Suppressor macrophage treated with lipopolysaccharide for 1 hour (primary cell): ENCODE measurements around the gene SCYGR1.

Experiments
- DNase-seq, 3 donors: peaks; one replicate each; pipeline ENCODE4 v3.0.0-alpha.2; 2020 to 2022

Gene SCYGR1

DNA sequence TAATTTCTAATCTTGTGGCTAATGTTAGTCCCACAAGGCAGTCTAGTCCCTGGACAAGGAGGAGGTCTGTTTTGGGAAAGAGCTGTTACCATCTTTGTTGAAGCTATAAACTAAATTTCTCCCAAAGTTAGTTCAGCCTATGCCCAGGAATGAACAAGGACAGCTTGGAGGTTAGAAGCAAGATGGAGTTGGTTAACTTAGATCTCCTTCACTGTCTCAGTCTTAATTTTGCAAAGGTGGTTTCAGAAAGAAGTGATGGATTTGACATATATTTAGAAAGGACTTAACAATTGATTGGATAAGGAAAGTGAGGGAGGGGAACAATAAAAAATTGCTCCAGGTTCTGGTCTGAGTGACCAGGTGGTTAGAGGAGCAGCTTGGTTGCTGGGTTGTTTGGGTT, 14.6 kb upstream of the SCYGR1 start:
- no peak for DNase-seq

DNA sequence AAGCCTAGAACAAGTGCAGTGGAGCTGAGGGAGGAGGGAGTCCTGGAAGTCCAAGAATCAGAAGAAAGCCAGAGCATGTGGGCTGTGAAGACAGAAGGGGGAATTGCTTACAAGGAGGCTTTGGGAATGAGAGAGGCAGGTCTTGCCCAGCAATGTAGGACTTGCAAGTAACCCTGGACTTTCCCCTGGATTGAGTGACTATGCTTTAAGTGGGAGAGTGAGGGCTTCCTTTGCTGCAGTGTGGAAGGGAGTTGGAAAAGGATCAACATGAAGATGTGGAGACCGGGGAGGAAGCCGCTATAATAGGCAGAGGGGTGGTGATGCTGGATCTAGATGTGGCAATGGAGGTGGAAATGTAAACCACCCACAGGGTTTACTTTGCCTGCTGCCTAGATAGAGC, 13.8 kb upstream of the SCYGR1 start:
- peak; percentile 39 to 63 (median 56) for DNase-seq

DNA sequence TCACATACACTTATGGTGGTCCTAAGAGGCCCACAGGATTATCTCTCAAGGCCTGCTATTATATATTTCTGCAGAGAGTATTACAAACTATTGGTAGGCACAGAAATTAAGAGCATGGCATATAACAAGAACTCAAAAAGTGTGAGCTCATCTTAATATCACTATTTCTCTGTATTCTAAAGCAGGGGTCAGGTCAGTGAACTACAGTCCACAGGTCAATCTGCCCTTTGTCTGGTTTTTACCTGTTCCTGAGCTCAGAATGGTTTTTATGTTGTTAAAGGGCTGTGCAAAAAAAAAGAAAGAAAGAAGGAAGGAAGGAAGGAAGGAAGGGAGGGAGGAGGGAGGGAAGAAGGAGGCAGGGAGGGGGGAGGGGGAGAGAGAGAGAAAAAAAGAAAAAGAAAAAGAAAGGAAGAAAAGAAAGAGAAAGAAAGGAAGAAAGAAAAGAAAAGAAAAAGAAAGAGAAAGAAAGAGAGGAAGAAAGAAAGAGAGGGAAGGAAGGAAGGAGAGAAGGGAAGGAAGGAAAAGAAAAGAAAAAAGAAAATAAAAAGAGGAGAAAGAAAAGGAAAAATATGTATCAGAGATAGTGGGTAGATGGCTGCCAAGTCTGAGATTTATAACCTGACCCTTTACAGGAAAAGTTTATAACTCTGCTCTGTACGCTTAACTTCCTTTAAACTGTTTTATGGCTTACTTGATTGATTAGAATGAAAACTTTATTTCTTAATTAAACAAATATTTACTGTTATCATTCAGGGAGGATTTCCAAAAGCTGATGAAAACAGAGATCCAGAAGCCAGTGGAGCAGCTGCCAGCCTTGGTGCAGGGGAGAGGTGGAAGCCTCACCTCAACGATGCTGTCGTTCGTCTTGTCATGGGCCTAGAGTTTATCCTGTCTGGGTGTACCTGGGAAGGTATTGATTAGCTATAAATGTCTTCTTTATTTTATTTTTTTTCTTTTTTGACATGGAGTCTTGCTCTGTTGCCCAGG, 11.2 kb upstream of the SCYGR1 start:
- no peak for DNase-seq

DNA sequence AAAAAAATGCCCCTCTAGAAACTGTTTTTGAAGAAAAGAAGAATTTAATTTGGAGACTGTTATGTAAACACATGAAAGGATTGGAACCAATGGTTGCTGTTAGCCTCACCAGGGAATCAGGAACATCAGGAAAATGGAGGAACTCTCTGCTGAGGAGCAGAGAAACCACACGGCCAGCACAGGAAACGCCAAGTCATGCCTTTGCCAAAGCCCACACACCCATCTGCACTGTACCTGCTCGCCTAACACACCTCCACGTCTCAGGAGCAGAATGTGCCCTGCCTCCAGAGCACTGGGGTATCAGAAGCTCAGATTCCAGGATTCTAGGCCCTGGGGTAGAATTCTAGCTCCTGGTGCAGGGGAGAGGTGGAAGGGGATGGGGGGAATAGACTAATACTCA, 9.8 kb upstream of the SCYGR1 start:
- no peak for DNase-seq

DNA sequence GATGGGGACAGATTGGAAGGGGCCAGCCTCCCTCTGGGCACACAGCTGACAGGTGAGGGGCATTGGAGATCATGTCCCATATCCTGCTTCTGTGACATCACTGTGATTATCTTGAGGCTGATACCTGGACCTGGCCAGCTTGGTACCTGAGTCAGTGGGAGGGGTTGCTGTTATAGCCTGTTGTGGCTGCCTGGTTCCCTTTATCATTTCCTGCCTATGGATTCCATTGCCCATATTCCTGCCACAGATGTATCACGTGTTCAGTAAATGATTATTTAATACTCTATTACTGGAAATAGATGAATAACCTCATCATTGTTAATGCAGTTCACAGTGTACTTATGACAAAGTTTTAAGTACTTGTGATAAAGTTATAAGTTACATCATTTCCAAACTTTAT, 7.8 kb upstream of the SCYGR1 start:
- no peak for DNase-seq

DNA sequence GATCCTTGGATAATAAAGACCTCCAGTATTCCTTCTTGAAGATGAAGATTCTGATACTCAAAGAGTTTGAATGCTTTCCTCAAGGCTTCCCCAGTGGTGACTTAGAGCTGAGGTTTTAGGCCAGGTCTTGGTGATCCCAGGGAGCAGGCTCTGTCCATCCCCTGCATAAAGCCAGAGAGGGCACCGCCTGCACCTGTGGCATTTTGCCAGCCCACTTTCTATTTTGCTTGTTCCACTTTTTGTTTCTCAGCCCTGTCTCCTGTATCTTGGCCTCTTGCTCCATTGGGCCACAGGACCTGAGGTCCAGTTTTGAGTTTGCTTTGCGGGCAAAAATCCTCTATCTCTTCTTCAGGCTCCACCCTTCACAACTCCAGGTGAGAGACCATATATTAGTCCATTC, 6.7 kb upstream of the SCYGR1 start:
- no peak for DNase-seq

DNA sequence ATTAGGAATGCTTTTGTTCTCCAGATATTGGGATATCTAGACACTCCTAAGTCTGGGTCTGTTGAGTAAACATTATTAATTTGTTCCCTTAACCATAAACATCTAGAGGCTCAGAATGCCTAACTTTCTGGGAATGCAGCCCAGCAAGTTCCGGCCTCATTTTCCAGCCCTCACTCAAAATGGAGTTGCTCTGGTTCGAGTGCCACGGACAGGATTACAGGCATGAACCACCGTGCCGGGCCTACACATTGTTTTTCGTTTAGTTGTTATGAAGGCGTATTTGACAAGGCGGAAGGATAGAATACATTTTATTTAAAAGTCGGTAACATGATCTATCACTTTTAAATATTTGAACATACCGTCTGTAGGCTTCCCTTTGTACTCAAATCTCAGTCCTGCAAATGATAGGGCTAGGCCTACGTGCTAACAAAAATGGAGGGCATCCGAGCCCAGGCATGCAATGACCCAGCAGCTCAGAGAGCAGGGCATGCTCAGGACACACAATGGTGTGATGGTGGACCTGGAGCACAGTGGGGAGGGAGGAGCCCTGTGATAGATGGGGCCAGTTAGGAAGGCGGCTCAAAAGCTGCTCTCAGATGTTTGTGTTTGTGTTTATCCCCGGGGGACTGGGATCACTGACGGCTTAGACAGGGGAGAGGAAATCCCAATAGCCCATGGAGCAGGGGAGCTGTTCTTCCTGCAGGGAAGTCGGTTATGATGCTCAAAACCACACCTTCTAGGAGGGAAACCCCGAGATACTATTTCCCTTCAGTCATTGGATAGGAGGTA, 2.9 kb upstream of the SCYGR1 start:
- no peak for DNase-seq

DNA sequence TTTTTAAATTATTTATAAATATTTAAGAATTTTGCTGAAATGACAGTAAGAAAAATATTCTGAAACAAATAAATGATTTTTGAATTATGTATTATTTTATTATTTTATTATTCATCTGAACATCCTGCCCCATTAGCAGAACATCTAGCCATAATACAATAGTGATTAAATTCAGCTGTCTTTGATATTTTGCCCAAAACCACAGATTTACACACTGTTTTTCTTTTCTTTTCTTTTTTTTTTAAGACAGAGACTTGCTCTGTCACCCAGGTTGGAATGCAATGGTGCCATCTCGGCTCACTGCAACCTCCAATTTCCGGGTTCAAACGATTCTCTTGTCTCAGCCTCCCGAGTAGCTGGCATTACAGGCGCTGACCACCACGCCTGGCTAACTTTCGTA, 1.9 kb upstream of the SCYGR1 start:
- DNase-seq = no peak

DNA sequence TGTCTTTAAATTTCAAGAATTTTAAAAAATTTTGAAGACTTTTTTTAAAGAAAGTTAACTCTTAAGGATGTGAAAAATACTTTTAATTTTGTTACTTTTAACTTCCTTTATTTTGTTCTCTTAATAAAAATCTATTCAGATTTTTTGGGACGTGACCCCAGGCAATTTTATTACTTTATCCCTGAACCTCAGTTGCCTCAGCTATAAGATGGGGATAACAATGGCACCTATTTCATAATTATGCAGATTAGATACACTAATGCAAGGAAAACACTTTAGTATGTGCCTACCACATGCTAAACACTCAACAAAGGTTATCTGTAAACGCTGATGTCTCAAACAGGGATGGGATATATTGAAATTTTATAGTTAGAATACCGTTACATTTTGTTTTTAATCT, 1.5 kb upstream of the SCYGR1 start:
- no peak for DNase-seq

DNA sequence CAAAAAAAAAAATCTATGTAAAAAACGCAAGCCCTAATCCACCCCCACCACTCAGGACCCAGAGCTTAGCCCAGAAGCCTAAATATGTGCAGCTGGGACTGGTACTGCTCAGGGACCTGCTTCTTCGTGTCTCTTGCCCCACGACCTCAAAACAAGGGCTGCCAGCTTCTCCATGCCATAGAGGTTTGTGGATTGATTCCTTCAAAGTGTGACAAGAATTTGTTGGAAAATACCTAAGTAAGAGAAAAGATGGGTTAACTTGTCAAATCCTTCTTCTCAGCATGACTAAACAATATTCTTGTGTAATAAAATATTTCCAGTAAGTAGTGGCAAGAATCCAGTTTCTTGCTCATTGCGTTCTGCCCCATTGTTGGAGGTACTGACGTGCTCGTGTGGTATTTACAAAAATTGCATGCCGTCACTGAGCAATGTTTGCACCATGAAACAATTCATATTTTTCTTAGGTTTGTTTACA, 825 bp upstream of the SCYGR1 start:
- peak; percentile 38 to 72 (median 68) for DNase-seq

DNA sequence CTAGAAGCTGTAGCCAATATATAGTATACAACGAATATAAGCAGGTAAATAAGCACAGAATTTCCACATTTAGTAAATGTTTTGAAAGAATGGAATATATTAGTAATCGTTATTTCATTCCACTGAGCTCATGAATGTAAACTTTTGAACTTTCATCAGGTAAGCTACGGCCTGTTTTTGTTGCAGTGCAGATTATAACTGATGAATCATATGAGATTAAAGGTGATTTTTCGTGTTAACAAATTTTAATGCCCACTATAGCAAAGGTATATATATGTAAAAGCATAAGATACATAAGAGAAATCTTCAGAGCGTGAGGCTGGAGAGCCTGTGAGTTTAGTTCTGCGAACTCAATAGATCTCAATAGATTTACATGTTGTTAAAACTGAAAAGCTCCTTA, 1.1 kb downstream of the SCYGR1 start:
- no peak for DNase-seq

DNA sequence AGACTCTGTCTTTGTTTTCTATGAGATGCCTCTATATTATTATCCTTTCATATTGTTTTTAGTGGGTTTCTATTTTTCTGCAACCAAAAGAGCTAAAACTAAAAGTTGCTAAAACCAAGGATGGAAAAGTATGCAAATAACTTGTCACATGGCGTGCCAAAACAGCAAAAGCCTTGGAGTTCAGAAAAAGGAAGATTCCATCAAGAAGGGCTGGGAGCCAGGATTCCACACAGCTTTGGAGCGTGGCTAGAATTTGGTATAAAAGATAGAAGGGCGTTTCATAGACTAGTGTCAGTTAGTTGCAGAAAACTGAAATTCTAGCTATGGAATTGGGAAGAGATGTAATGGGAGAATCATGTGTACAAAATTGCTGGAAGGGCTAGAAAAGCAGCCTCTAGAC, 4.1 kb downstream of the SCYGR1 start:
- no peak for DNase-seq

DNA sequence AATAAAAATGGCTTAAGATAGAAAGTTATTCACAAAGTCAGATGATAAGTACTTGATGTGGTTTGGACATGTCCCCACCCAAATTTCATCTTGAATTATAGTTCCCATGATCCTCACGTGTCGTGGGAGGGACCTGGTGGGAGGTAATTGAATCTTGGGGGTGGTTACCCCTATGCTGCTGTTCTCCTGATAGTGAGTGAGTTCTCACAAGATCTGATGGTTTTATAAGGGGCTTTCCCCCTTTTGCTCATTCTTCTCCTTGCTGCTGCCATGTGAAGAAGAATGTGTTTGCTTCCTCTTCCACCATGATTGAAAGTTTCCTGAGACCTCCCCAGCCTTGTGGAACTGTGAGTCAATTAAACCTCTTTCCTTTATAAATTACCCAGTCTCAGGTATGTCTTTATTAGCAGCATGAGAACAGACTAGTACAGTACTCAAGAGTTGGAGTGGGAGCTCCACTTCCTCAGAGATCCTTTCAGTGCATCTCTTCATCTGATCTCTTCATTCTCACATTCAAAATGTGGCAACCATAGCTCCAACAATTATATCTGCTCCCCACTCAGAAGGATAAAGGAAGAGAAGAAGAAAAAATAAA, 5.4 kb downstream of the SCYGR1 start:
- peak; percentile 51 to 61 (median 60) for DNase-seq

DNA sequence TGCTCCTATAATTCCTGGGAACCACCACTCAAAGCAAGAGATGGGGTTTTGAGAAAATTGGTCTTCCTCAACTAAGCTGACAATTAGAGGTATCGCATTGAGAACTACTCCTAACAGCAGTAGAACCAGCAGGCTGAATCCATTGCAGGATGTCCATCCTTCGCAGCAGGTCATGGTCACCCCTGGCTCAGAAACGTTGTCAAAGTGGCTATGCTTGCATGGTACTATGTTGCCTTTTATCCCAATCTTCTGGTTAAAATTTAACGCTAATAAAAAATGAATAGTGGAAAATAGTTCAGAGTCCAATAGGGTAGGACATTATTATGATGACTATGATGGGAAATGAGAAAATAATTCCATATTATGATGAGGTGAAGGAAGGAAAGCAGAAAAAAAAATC, 8.7 kb downstream of the SCYGR1 start, which contains the start of gene TM4SF20:
Gene TM4SF20, minus strand, starts transcription at position 212 of the 400 bp plus-strand sequence. Its CDS starts 38 bp downstream, at position 174.
- no peak for DNase-seq

DNA sequence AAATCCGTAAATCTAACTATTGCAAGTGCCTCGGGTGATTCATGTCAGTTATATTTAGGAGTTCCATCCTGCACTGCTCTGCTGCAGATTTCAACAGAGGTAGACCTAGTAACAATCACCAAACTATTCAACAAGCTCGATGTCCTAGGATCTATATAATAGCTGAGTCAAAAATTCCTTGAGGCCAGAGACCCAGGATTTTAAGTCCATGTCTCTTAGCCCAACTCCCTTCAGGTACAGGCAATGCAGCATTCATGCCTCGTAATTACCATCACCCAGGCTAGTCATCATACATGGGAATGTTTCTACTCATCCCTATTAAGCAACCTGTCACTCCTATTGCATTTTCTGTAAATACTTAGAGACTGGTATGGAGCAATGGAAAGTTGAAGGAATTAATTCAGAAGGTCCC, 9.4 kb downstream of the SCYGR1 start:
- no peak for DNase-seq

DNA sequence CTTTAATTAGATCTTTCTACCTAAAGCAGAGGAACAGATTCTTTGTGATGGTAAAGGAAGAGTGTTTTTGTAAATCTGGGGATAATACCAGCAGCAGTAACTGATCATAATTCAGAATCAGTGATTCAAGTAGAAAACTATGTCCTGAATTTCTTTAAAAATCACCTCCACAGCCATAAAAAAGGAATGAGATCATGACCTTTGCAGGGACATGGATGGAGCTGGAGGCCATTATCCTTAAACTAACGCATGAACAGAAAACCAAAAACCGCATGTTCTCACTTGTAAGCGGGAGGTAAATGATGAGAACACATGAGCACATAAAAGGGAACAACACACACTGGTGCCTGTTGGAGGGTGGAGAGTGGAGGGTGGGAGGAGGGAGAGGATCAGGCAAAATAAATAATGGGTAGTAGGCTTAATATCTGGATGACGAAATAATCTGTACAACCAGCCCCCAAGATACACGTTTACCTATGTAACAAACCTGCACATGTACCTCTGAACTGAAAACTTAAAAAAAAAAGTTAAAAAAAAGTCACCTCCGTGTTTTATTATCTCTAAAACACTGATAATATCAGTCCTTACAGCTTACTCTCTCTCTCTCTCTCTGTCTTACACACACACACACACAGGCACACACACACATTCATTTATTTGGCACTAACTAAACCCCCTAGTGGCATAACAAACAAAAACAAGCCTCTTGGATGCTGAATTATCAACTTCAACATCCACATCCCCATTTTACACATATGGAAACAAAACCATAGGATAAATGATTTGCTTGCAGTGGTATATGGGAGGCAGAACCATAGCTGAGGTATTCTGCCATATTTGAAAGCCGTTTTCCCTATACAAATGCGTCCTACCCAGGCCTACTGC, 10.0 kb downstream of the SCYGR1 start:
- no peak for DNase-seq

DNA sequence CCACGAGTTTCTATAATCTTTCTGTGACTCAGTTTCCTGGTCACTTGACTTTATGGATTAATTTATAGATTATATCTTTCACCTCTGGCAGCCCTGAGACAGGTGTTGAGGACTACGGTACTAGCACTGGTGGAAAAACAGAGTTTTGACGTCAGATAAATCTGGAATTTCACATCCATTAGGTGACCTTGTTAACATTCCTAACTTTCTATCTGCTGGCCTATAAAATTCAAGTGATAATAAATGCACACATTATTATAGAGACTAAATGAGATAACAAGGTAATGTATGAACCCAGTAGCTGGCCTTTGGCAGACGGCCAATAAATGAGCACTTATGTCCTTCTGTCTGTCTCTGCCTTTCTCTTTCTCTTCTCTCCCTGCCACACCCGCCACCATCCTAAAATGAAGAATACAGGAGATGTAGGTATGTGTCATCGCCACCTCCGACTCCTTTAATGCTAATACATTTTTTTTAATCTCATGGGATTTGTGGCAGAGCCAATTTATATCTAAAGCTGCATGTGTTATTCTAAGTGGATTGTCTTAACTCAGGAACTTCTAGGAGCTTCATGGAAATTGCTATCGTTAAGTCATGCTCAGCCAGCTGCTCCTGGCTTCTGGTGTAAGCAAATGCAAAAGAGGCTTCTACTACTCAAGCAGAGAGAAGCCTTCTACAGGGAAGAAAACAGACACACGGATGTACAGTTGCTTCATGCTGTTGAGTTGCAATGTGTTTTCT, 10.9 kb downstream of the SCYGR1 start:
- DNase-seq = peak in 1 of 3 donors; percentile 13

DNA sequence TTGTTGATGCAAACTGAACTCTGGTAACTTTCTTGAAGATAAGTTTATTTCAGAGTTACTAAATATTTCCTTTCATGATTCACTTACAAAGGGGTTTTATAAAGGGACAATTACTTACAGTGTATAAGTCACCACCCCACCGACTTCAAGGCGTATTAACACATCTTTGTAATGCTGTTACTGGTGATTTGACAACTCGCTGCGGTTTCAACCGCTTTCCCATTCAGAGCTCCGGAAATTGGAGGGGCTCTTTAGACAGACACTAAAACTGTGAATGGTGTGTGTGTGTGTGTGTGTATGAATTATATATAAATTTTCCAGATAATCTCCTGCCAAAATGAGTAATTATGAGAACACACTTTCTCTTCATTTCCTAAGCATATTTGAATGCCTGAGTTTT, 13.6 kb downstream of the SCYGR1 start:
- DNase-seq = peak; percentile 47 to 83 (median 74)

DNA sequence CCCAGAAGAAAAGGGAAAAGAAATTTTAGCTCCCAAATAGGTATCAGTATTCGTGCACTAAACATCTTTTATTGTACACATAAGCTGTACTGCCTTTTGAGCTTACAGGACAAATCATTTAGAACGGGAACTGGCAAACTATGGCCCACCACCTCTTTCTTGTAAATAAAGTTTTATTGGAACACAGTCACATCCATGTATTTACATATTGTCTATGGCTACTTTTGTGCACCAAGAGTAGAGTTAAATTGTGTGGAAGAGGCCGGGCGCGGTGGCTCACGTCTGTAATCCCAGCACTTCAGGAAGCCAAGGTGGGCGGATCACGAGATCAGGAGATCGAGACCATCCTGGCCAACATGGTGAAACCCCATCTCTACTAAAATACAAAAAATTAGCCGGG, 14.4 kb downstream of the SCYGR1 start:
- no peak for DNase-seq

DNA sequence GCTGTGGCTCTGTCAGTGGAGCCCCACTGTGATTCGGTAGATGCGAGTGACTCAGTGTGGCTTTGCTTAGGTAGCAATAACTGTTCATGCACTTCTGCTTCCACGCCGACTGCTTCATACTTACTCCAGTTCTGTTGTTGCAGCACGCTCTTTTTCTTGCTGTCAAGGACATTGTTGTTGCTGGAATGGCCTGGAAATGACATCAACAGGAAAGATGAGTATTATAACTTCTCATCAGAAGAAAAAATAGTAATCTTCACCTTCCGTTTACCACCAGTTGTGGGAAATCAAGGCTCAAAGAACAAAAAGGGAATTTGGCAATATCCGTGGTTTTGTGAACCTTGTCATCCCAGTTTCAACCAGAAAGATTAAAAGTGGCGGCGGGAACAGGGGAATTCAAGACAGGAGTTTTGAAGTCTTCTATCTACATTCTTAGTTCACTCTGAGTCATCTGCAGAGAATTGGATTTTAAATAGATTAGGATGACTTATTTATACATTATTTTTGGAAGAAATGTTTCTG, 16.9 kb downstream of the SCYGR1 start:
- peak; percentile 91 to 99 (median 97) for DNase-seq

DNA sequence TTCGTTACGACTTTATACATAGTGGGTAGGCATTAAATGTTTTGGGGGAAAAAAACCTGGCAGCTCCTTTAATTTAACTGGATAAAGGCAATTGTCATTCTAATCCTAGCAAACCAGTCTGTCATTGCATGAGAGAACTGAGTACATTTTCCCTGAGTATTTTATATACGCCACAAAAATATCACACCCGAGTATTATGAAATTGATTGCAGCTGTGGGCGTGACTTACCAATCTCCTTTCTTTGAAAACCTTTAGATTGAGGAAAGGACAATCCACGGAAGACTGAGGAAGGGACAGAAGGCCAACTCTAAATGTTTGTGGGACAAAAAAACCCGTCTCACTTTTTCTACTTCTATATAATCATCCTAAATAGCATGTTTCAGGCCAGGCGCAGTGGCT, 17.7 kb downstream of the SCYGR1 start:
- peak; percentile 59 to 77 (median 75) for DNase-seq
